ENCODE results near the gene EPS8L2. TPM values are rescaled to one million over a fixed set of nuclear protein-coding genes. Genes with fewer than 3 reads are reported as not detected.

The EPS8L2 gene
- total and polyA plus RNA-seq, 2 of the 4 experiments (the other 2 are of a cell fraction): 17.2 to 39.4 TPM

DNA sequence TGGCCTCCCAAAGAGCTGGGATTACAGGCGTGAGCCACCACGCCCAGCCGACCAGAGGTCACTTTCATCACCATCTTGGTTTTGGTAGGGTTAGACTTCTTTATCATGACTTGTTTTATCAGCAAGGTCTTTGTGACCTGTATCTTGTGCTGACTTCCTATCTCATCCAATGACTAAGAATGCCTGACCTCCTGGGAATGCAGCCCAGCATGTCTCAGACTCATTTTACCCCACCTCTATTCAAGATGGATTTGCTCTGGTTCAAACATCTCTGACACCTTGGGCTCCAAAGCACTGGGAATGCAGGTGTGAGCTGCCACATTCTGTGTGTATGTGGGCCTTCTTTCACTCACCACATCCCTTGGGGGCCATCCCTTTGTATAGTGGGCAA, 36.1 kb downstream of the EPS8L2 start:
- H4K20me1 ChIP-seq (ENCODE audit: insufficient read depth, low read length): no peaks in the 10 kb centered on the region
- no peak overlapping the region for H4K8ac ChIP-seq (ENCODE audit: low read depth in 2 of 2, low read length in 2 of 2)
- 0 out of 4 replicates have a peak, but pooled peaks cover 0 to 6% of the 10 kb centered on the region in 2 experiments for H3K79me1 ChIP-seq (ENCODE audit: low read depth in 1 of 2, low read length in 2 of 2)
- H3K27me3 ChIP-seq (ENCODE audit: control insufficient read depth, insufficient read depth, low read length): peaks cover 7% of the 10 kb centered on the region; the same call in 1 of the 2 replicates
- no peak overlapping the region for H4K5ac ChIP-seq (ENCODE audit: low read depth, low read length)
- no peak overlapping the region for H2BK15ac ChIP-seq (ENCODE audit: low read depth, low read length)
- no peak overlapping the region for H3K18ac ChIP-seq (ENCODE audit: low read depth, low read length)
- ChIA-PET CTCF (no interaction called here), POLR2A (ENCODE audit: unreplicated experiment) (no interaction called here)
- no peak overlapping the region for H3K4ac ChIP-seq (ENCODE audit: low read depth, low read length)
- no peak overlapping the region for H4K91ac ChIP-seq (ENCODE audit: insufficient read depth, low read depth, low read length)
- H3K4me1 ChIP-seq (ENCODE audit: control insufficient read depth, insufficient read depth, low read length): 0 out of 2 replicates have a peak, but pooled peaks cover 1% of the 10 kb centered on the region
- H3K9ac ChIP-seq (ENCODE audit: low read depth, low read length): no peak overlapping the region
- WGBS, 2 experiments (ENCODE audit: extremely low coverage in 2 of 2, insufficient read length in 1 of 2): no CpG with 5 or more reads among the region's 3 CpGs
- H3K27ac ChIP-seq (ENCODE audit: insufficient read depth, low read length): no peak overlapping the region
- H2BK20ac ChIP-seq (ENCODE audit: low read depth, low read length): no peak overlapping the region
- H2BK5ac ChIP-seq (ENCODE audit: low read depth, low read length, poor library complexity, severe bottlenecking): no peak overlapping the region
- peak overlapping the region; percentile 7 for H2AFZ ChIP-seq (replicated peaks; ENCODE audit: low read length, poor library complexity)
- no peak overlapping the region for H2AK5ac ChIP-seq (ENCODE audit: low read depth, low read length)
- dilution Hi-C loops (cut with HindIII; ENCODE audit: low sequenced_read_pairs, unreplicated experiment) (no loop called here), intact Hi-C loops (cut with micrococcal nuclease) (no loop called here), in situ Hi-C loops (cut with MboI; ENCODE audit: low sequenced_read_pairs) (no loop called here)
- H3K9me3 ChIP-seq (ENCODE audit: control insufficient read depth, insufficient read depth, low read length): no peaks in the 10 kb centered on the region
- TF ChIP-seq RCOR1 (IDR thresholded peaks at IDR 0.05; ENCODE audit: insufficient replicate concordance, low read length) (no peak), SMC3 (IDR thresholded peaks at IDR 0.05; ENCODE audit: low read depth, low read length) (no peak), NFE2L2 (IDR thresholded peaks at IDR 0.05; ENCODE audit: low read depth, low read length) (no peak), CTCF (conservative IDR thresholded peaks at IDR 0.05; ENCODE audit: low read depth, low read length) (no peak), RFX5 (IDR thresholded peaks at IDR 0.05; ENCODE audit: low read depth, low read length) (no peak), CEBPB (IDR thresholded peaks at IDR 0.05; ENCODE audit: low read depth, low read length) (no peak), RAD21 (IDR thresholded peaks at IDR 0.05; ENCODE audit: low read length) (no peak), POLR2A (IDR thresholded peaks at IDR 0.05; ENCODE audit: low read depth, low read length) (no peak)
- TF ChIP-seq, protein P1, sequence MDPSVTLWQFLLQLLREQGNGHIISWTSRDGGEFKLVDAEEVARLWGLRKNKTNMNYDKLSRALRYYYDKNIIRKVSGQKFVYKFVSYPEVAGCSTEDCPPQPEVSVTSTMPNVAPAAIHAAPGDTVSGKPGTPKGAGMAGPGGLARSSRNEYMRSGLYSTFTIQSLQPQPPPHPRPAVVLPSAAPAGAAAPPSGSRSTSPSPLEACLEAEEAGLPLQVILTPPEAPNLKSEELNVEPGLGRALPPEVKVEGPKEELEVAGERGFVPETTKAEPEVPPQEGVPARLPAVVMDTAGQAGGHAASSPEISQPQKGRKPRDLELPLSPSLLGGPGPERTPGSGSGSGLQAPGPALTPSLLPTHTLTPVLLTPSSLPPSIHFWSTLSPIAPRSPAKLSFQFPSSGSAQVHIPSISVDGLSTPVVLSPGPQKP (IDR thresholded peaks at IDR 0.05; ENCODE audit: borderline replicate concordance, low read depth, low read length): no peak
- H3K36me3 ChIP-seq (ENCODE audit: control insufficient read depth, insufficient read depth, low read length): no peaks in the 10 kb centered on the region
- no peak overlapping the region for H3K56ac ChIP-seq (ENCODE audit: extremely low read depth, insufficient read depth, low read length)
- H3K9me1 ChIP-seq (ENCODE audit: insufficient read depth, low read length): peaks cover 6% of the 10 kb centered on the region; the same call in 1 of the 2 replicates
- no peak overlapping the region for H2AK9ac ChIP-seq (replicated peaks; ENCODE audit: low read depth, low read length, poor library complexity)
- ATAC-seq (ENCODE audit: low read depth) (no peak), DNase-seq (no peak)
- H3K4me2 ChIP-seq (ENCODE audit: low read depth, low read length): no peak overlapping the region
- no peak overlapping the region for H2BK120ac ChIP-seq (ENCODE audit: low read depth, low read length)
- no peak overlapping the region for H3K23ac ChIP-seq (ENCODE audit: low read depth, low read length)
- no peak overlapping the region for H3K4me3 ChIP-seq (ENCODE audit: insufficient read depth, low read depth, low read length)
- no TSS peak for BruUV-seq (replicated peaks)
- H3K14ac ChIP-seq (replicated peaks; ENCODE audit: low read depth, low read length): no peak overlapping the region
